GM18520 (cell line): ENCODE results near the gene ZC3H4.

Experiments
- ATAC-seq: cut with Tn5 transposase; IDR thresholded peaks from one replicate; pipeline ENCODE4 v1.9.1; 2021; ENCODE audit not compliant: unreplicated experiment

Gene ZC3H4

DNA sequence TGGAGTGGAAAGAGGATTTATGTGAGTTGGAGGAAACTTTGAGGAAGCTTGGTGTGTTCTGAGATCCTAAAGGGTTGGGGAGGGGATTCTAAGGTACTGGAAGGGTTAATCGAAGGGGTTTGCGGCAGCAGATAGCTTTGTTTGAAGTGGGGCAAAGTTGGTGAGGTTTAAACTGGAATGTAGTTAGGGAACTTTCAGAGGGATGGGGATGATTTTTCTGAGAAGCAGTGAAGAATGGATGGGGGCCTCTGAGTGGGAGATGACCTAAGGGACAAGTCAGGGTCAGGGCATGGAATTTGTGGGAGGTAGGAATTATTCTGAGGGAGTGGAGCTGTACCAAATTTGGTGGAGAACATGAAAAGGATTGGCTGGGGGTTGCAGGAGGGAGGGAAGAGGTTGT, 21.0 kb upstream of the ZC3H4 start:
- ATAC-seq: no peak

DNA sequence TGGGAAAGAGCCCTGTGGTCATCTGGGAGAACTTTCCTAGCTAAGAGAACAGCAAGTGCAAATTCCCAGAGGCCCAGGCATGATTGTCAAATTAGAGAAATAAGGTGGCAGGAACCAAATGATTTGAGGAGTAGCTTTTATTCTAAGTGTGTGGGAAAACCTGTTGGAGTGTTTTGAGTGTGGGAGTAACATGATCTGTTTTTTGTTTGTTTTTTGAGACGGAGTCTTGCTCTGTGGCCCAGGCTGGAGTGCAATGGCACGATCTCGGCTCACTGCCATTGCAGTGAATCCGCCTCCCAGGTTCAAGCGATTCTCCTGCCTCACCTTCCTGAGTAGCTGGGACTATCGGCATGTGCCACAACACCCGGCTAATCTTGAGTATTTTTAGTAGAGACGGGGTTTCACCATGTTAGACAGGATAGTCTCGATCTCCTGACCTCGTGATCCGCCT, 19.5 kb upstream of the ZC3H4 start:
- ATAC-seq: no peak

DNA sequence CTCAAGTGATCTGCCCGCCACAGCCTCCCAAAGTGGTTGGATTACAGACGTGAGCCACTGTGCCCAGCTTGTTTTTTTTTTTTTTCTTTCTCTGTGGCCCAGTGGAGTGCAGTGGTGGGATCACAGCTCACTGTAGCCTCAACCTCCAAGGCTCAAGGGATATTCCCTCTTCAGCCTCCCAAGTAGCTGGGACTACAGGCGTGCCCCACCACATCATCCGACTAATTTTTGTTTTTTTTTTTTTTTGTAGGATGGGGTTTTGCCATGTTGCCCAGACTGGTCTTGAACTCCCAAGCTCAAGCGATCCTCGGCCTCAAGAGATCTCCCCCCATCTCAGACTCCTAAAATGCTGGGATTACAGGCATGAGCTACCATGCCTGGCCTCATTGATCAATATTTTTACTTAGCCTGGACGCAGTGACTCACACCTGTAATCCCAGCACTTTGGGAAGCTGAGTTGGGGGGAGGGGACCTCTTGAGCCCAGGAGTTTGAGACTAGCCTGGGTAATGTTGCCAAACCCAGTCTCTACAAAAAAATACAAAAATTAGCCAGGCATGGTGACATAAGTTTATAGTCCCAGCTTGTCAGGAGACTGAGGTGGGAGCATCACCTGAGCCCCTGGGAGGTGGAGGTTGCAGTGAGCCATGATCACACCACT, 18.7 kb upstream of the ZC3H4 start:
- no peak for ATAC-seq

DNA sequence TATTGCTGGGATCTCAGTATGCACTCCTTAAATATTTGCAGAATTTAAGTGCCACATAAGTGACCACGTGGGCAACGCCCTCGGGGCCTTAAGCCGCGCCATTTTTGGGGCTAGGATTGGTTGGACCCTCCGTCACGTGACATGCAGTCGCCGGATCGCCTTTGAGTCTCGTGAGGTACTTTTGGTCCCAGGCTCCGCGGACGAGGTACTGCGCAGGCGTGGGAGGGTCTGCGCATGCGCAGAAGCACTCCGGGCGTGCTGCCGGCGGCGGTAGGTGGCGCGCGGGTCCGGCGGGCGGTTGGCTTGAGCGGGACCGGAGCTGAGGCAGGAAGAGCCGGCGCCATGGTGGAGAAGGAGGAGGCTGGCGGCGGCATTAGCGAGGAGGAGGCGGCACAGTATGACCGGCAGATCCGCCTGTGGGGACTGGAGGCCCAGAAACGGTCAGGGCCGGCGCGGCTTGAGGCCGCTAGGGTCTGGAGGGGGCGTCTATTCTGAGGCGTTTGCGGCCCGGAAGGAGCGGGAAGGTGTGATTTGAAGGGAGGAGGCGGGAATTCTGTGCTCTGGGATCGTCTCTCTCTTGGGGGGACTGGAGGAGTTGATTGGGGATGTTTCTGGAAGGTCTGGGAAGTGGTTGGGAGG, 17.1 kb upstream of the ZC3H4 start, which contains the start of gene SAE1:
Gene SAE1, plus strand, starts transcription at position 247 of the 639 bp plus-strand sequence. Its CDS starts 96 bp downstream, at position 343.
- peak; percentile 78 for ATAC-seq

DNA sequence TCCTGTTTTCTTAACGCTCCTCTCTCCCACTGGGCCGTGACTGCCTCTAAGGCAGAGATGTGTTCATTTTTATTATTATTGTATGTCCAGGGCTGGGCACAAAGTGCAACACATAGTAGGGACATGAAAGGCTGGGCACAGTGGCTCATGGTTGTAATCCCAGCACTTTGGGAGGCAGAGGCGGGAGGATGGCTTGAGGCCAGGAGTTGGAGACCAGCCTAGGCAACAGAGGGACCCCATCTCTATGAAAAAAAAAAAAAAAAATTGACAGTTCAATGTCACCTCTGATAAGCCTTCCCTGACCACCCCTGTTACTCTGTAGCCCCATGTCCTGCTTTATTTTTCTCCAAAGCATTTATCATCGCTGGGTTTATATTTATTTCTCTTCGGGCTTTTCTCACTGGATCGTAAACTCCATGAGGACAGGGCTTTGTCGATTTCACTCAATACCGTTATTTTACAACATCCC, 16.6 kb upstream of the ZC3H4 start:
- no peak for ATAC-seq

DNA sequence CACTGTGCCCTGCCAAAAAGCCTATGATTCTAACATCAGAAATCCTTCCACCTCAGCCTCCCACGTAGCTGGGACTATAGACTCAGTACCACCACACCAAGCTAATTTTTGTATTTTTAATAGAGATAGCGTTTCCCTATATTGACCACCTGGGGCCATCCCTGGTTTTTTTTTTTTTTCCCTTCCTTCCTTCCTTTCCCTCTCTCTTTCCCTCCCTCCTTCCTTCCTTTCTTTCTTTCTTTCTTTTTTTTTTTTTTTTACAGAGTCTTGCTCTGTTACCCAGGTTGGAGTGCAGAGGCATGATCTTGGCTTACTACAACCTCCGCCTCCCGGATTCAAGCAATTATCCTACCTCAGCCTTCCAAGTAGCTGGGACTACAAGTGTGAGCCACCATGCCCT, 16.0 kb upstream of the ZC3H4 start:
- ATAC-seq: no peak

DNA sequence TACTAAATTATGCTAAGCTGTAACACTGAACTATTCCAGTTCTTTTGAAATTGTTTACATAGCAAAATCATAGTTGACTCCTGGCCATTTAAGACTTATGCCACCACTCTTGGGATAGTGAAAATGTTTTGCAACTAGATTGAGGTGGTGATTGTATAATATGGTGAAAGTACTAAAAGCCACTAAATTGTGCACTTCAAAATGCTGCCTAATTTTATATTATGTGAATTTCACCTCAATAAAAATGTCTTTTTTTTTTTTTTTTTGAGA, 12.0 kb upstream of the ZC3H4 start:
- ATAC-seq: no peak

DNA sequence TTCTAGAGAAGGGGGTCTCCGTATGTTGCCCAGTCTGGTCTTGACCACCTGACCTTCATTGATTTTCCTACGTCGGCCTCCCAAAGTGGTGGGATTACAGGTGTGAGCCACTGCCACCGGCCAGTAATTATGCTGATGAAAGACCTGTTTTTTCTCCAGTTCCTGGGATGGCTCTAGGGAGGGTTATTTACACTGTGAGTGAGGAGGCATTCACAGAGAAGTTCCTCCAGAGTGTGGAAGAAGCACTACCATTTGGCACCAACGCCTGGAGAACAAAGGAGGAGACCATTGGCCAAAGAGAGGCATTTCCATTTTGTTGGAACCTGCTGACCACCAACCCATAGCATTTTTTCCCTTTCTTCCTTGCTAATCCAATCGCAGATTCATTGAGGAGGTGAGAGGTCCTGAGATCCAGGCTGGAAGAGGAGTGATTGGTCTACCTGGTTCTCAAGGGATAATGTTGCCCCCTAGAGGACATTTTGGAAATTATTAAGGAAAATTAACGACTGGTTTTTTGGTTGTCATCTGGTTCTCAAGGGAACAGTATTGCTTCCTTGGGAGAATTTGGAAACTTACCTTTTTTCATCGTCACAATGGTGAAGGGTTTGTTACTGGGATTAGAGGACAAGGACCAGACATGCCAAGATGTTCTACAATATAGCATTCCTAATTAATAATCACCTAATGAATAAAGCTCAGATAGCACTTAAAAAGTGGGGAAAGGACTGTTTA, 11.5 kb upstream of the ZC3H4 start:
- no peak for ATAC-seq

DNA sequence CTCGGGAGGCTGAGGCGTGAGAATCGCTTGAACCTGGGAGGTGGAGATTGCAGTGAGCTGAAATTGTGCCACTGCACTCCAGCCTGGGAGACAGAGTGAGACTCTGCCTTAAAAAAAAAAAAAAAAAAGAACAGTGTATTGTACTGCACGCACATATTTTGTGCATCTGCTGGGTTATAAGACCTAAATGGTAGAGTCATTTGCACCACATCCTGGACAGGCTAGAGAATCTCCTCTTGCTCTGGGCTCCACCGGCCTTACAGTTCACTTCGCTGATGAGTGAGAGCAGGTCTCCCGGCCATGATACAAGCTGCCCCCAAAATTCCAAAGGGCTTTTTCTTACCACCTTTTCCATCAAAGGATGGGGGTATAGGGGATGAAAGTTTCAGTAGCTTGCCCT, 9.8 kb upstream of the ZC3H4 start:
- ATAC-seq: no peak

DNA sequence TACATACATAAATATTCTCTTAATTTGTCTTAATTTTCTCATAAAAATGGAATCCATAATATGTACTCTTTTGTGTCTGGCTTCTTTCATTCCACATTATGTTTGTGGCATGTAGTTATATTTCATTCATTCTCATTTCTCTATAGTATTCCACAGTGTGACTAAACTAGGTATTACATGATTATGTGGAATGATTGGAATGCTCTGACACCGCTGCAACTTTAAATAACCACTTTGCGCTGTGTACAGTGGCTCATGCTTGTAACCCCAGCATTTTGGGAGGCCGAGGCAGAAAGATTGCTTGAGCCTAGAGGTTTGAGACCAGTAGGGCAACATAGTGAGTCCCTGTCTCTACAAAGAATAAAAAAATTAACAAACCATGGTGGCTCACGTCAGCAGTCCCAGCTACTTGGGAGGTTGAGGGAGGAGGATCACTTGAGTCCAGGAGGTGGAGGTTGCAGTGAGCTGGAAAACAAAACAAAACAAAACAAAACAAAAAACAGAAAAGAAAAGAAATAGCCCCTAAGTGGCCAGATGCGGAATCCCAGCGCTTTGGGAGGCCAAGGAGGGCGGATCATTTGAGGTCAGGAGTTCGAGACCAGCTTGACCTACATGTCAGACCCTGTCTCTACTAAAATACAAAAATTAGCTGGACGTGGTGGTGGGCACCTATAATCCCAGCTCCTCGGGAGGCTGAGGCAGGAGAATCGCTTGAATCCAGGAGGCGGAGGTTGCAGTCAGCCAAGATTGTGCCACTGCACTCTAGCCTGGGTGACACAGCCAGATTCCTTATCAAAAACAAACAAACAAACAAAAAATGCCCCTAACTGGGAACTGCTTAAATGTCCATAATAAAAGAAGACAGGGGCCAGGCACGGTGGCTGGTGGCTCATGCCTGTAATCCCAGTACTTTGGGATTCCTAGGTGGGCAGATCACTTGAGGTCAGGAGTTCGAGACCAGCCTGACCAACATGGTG, 9.1 kb upstream of the ZC3H4 start:
- ATAC-seq: no peak

DNA sequence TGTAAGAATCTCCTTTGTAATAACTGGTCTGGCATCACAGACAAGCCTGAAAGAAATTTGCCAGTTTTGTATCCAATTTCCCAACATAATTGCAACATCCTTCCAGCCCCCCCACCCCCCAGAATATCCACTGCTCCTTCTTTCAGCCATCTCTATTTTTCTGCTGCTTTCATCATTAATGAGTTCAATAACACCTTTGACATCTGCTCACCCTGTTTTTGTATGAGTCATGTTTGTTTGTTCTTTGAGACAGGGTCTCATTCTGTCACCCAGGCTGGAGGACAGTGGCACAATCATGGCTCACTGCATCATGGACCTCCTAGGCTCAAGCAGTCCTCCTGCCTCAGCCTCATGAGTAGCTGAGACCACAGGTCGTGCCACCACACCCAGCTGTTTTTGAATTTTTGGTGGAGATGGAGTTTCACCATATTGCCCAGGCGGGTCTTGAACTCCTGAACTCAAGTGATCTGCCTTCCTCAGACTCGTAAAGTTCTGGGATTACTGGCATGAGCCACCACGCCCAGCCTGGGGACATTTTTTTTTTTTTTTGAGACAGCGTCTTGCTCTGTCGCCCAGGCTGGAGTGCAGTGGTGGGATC, 7.0 kb upstream of the ZC3H4 start:
- no peak for ATAC-seq

DNA sequence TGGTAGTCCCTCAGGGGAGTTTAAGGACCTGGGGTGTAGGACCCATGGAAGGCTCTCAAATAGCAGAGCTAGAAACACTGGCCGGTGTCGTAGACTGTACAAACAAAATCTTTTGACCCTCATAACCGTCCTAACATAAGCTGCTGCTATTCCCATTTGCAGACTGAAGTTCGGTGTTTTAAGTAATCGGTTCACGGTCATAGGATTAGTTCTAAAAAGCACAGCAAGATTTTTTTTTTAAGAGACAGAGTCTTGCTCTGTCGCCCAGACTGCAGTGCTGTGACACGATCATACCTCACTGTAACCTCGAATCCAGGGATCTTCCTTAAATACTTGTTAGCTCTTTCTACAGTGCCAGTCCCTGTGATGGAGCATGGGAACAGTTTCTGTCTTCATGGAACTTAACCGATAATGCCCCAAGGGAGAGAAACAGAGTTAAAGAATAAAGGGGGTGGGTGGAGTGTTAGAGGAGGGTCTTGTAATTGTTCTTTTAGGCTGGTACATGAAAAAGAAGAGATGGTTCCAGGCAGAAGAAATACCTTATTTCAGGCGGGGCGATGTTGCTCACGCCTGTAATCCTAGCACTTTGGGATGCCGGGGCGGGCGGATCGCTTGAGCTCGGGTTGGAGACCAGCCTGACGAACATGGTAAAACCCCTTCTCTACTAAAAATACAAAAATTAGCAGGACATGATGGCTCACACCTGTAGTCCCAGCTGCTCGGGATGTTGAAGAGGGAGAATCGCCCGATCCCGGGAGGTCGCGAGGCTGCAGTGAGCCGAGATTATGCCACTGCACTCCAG, 475 bp upstream of the ZC3H4 start:
- no peak for ATAC-seq

DNA sequence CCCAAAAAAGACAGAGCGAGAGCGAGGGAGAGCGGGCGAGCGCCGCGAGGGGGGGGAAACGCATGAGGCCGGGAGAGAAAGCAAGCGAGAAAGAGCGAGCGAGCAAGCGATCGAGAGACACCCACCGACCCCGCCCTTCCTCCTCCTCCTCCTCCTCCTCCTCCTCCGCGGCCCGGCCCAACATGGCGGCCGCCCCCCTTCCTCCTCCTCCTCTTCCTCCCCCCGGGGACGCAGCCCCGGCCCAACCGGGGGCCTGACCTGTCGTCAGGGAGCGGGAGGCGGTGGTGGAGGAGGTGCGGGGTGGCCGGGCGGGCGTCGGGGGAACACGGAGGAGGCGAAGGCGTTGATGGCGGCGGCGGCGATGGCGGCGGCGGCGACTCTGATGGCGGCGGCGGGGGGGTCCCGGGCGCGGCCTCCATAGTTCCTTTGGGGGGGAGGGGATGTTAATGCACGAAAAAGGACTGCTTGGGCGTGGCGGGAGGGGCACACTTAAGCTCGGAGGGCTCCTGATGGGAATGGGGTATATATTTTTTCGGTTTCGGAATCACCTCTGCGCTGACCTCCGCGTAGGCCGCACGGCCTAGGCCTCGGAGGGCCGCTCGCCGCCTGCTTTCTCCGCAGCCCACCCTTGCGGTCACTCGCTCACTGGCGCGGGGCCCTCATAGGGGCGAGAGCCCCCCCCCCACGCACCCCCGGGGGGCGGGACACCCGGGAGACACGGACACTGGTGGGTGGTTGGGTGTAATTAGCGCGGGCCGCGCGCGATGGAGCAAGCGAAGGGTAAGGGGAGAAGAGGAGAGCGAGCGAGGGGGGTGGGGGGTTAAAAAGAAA, 1.2 kb downstream of the ZC3H4 start:
- ATAC-seq: no peak

DNA sequence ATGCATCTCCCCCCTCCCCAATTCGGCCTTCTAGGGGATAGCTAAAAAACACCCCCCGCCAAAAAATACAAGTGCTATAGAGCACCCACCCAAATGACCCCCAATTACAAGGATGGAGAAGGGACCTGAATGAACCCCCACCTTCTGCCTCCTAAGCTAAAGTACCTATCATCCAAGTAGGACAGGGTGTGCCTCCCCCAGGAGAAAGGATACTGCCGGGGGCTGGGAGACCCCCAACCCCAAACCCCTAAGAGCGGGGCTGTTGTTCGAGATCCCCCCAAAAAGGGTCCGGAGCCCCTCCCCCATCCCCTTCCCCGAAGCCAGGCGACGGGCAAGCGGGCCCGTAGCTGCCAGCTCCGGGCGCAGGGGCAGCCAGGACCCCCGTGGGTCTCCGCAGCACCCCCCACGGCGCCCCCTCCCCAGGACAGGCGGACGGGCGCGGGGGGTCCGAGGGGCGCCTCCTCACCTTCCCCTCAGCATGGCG, 1.9 kb downstream of the ZC3H4 start:
- no peak for ATAC-seq

DNA sequence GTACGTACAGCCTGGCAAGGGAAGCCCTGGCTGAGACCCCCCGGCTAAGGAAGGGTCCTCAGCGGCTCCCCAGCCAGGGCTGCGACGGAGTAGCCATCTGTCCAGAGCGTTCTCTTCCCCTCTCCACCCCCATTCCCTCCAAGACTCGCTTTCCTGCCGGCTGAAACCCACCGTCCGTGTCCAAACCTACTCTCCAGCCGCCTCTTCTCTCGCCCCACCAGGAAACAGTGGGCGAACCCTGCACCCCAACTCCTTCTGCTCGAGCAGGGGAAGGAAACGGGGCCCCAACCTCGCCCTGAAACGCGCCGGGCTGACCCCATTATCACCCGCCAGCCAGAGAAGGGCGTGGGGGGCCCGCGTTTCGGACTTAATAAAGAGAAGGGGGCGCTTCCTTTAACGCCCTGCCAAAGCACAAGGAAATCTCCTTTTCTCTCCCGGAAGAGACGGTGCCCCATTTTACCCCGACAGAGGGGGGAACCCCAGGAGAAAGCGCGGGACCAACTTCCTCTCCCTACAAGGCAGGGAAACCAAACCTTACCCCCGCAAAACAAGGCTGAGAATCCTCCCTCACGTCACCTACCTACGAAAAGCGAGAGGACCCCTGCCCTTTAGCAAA, 2.5 kb downstream of the ZC3H4 start:
- no peak for ATAC-seq

DNA sequence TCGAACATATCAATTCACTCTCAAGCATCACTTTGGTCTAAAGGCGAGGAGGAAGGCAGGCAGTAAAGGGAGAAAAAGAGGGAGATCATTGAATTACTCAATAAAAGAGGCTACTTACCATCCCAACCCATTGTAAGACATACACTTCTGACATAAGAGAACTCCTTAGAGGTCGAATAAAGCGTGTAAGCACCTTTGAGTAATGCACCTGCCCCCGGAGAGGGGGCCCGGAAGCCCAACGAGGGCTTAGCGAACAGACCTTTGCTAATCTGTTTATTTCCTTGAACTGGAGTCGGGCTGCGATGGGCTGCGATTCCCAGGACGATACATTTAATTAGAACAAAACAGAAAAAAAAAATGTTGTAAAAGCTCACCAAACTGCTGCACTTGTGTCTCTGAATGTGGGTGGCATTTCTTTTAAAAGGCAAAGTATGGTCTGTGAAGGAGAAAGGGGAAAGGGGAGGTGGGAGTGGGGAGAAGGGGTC, 3.0 kb downstream of the ZC3H4 start:
- ATAC-seq: no peak

DNA sequence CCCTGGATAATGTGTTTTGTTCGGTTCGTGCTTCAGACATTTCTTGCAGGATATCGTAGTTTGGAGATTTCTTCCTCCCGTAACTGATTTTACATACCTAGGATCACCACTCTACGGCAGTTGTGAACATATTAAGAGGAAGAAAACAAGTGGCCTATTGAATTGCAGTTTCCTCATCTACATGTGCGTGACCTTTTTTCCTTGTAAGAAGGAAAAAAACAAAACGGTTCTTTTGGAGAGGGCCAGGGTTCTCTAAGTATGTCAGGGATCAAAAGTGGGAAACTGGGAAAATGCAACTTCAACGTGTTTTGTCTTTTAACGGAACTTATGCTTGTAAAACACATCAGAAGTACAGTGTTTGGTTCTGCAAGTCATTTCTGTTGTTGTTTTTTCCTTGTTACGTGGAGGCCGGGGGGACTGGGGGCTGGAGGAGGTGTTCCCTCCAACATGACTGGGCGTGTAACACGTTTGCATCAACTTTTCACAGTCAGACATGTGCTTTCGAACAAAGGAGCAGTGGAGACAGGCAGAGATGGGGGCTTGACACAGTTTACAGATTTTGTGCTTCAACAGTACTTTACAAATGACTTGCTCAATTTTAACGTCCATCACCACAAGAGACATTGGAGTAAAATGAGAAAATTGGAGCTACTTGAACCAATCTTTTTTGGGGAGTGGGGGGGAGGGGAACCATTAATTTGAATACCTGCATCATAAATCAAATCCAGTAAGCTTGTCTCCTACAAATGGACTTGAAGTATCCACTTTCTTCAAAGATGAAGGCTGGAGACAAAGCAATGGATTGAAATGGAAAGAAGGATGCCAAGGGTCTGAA, 3.8 kb downstream of the ZC3H4 start:
- no peak for ATAC-seq
